Upper lobe of left lung (tissue), 6 donors: ENCODE data around the gene PPFIA4. TPM values are rescaled to one million over a fixed set of nuclear protein-coding genes. Genes with fewer than 3 reads are reported as not detected.
A peak's percentile ranks its signal among the peaks of the same experiment; 100 is the strongest.
"Not testable (repeated sequence)": the region's sequence is repeated elsewhere in the genome, so short reads cannot be mapped to it uniquely, and the experiment has no call there.

Experiments used
- ATAC-seq, 2 donors: fragments of 200-7000 bp; cut with Tn5 transposase; one replicate each; pipeline ENCODE4 v1.9.1; 2022; ENCODE audit warnings: mild to moderate bottlenecking in 2 of 2, moderate library complexity in 2 of 2; ENCODE audit not compliant: low FRiP score in 2 of 2
- DNase-seq, 2 donors: peaks; one replicate each; pipeline ENCODE4 v3.0.0-alpha.2; 2019 to 2020
- H3K27ac ChIP-seq, 4 donors: fragments of 200-600 bp; sonication (generic); one replicate each; pipeline ENCODE4 v1.5.1; 2016 to 2019
- H3K27me3 ChIP-seq, 4 donors: fragments of 200-600 bp; sonication (generic); one replicate each; pipeline ENCODE4 v1.5.1; 2017 to 2019
- H3K36me3 ChIP-seq, 4 donors: fragments of 200-600 bp; sonication (generic); one replicate each; pipeline ENCODE4 v1.5.1; 2016 to 2019
- H3K4me1 ChIP-seq, 4 donors: fragments of 200-600 bp; sonication (generic); one replicate each; pipeline ENCODE4 v1.5.1; 2018 to 2019
- H3K4me3 ChIP-seq, 4 donors: fragments of 200-600 bp; sonication (generic); one replicate each; pipeline ENCODE4 v1.5.1; 2017 to 2019; ENCODE audit warnings: mild to moderate bottlenecking in 2 of 4, moderate library complexity in 1 of 4
- H3K9me3 ChIP-seq, 4 donors: fragments of 200-600 bp; sonication (generic); one replicate each; pipeline ENCODE4 v1.5.1; 2018 to 2019
- EP300 ChIP-seq, 4 donors: sonication (generic); formaldehyde crosslinking; IDR thresholded peaks; one replicate each; pipeline ENCODE4 v1.5.1; 2017; ENCODE audit warnings: antibody characterized with exemption in 4 of 4, control low read depth in 2 of 4
- POLR2A ChIP-seq, 4 donors: fragments of 450-650 bp; IDR thresholded peaks; one replicate each; pipeline ENCODE4 v1.5.1; 2016 to 2017; ENCODE audit warnings: antibody characterized with exemption in 4 of 4, mild to moderate bottlenecking in 2 of 4
- POLR2AphosphoS5 ChIP-seq, 2 donors: sonication (generic); formaldehyde crosslinking; IDR thresholded peaks; one replicate each; pipeline ENCODE4 v1.5.1; 2017; ENCODE audit warnings: antibody characterized with exemption in 2 of 2
- WGBS, 2 donors: methylation state at CpG; one replicate each; pipeline ENCODE4 v1.1.5; 2017 to 2018; 5-methylcytosine and 5-hydroxymethylcytosine counted together
- total RNA-seq, 6 donors: library from RNA; depleted of rRNA in 4 of 6; stranded (reverse); fragments of >200 nt in 4 of 6; gene quantifications; one replicate each; pipeline versions ENCODE4 v1.1.0 to v1.2.1, GENCODE V29; 2016 to 2021
- TF ChIP-seq, protein P1 (sequence below), 6 experiments: fragments of 450-650 bp in 4 of 6; fragments of 200-600 bp in 2 of 6; sonication (generic) in 2 of 6; IDR thresholded peaks; one replicate each; pipeline ENCODE4 v1.5.1; 2016 to 2019; ENCODE audit warnings: antibody characterized with exemption in 6 of 6
- donor health status: DM: no; HTN: no; CAD: no; lungs with moderate emphysema.
- donor health status: DM: no; HTN: yes; CAD: no; lungs with severe emphysema.

PPFIA4 gene
- total RNA-seq, 6 donors from 2014 or later = 0.63 to 9.7 (median 1.6) TPM

DNA sequence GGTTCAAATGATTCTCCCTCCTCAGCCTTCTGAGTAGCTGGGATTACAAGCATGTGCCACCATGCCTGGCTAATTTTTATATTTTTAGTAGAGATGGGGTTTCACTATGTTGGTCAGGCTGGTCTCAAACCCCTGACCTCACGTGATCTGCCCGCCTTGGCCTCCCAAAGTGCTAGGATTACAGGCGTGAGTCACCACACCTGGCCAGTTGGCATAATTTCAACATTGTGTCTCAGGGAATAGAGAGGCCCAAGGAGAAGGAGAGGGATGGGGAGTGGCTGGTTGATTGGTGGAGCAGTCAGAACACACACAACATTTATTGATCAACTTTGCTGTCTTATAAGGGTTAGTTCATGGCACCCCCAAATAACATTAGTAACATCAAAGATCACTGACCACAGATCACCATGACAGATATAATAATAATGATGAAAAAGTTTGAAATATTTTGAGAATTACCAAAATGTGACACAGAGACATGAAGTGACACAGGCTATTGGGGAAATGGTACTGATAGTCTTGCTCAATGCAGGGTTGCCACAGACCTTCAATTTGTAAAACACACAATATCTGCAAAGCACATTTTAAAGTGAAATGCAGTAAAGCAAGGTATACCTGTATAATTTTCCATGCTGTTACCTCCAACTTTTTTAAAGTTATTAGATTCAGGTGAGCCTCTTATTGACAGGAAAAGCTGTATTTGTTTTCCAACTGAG is 43.4 kb upstream of the PPFIA4 start:
- no peaks in the 10 kb centered on the region for H3K27me3 ChIP-seq
- DNase-seq = no peak
- H3K4me1 ChIP-seq = no peaks in the 10 kb centered on the region
- no peak overlapping the region for H3K4me3 ChIP-seq
- no peaks in the 10 kb centered on the region for H3K36me3 ChIP-seq
- H3K27ac ChIP-seq = no peak overlapping the region
- no peak for ATAC-seq
- TF ChIP-seq POLR2AphosphoS5 (IDR thresholded peaks at IDR 0.05) (no peak), POLR2A (IDR thresholded peaks at IDR 0.05) (no peak), EP300 (IDR thresholded peaks at IDR 0.05) (no peak)
- TF ChIP-seq, protein P1, sequence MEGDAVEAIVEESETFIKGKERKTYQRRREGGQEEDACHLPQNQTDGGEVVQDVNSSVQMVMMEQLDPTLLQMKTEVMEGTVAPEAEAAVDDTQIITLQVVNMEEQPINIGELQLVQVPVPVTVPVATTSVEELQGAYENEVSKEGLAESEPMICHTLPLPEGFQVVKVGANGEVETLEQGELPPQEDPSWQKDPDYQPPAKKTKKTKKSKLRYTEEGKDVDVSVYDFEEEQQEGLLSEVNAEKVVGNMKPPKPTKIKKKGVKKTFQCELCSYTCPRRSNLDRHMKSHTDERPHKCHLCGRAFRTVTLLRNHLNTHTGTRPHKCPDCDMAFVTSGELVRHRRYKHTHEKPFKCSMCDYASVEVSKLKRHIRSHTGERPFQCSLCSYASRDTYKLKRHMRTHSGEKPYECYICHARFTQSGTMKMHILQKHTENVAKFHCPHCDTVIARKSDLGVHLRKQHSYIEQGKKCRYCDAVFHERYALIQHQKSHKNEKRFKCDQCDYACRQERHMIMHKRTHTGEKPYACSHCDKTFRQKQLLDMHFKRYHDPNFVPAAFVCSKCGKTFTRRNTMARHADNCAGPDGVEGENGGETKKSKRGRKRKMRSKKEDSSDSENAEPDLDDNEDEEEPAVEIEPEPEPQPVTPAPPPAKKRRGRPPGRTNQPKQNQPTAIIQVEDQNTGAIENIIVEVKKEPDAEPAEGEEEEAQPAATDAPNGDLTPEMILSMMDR (IDR thresholded peaks at IDR 0.05) = no peak
- H3K9me3 ChIP-seq = no peaks in the 10 kb centered on the region
- 76 to 85% methylated on average over 3 of the region's 3 CpGs for WGBS, 2 donors

DNA sequence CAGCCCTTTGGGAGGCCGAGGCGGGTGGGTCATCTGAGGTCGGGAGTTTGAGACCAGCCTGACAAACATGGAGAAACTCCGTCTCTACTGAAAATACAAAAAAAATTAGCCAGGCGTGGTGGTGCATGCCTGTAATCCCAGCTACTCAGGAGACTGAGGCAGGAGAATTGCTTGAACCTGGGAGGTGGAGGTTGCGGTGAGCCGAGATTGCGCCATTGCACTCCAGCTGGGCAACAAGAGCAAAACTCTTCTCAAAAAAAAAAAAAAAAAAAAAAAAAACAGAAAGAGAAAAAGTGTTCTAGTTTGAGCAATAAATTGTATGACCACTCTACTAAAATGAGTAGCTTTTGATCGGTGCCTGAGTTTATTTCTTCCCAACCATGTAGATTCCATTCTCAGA is 40.2 kb upstream of the PPFIA4 start:
- not testable (repeated sequence) for H3K27ac ChIP-seq, H3K4me3 ChIP-seq, H3K4me1 ChIP-seq, DNase-seq, ATAC-seq, H3K9me3 ChIP-seq, H3K27me3 ChIP-seq, H3K36me3 ChIP-seq
- WGBS, 2 donors = 74 to 75% methylated on average over 9 of the region's 9 CpGs

DNA sequence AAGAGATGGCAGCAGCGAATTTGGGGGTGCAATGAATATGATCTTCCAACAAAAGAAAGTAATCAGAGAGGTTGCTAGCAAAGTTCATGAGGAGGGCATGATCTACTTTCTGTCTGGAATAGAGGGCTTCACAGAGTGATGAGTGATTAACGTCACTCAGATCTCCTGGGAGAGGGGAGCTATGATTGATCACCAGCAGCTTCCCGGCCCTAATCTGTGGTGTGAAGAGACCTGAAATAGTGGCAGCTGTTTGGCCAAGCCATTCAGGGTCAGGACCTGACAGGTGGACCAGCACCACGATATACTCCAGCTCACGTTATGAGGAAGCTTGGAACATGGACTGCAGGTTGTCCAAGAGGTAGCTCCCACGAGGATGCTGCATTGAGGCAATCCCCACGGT is 39.0 kb upstream of the PPFIA4 start:
- H3K4me1 ChIP-seq = no peaks in the 10 kb centered on the region
- ATAC-seq = no peak
- no peaks in the 10 kb centered on the region for H3K36me3 ChIP-seq
- WGBS, 2 donors = 71 to 77% methylated on average over 7 of the region's 7 CpGs
- H3K4me3 ChIP-seq = no peak overlapping the region
- H3K27me3 ChIP-seq = no peaks in the 10 kb centered on the region
- TF ChIP-seq, protein P1 (IDR thresholded peaks at IDR 0.05) = no peak
- TF ChIP-seq POLR2AphosphoS5 (IDR thresholded peaks at IDR 0.05) = no peak
- TF ChIP-seq EP300 (IDR thresholded peaks at IDR 0.05) = no peak
- TF ChIP-seq POLR2A (IDR thresholded peaks at IDR 0.05) = no peak
- H3K9me3 ChIP-seq = no peaks in the 10 kb centered on the region
- no peak overlapping the region for H3K27ac ChIP-seq
- no peak for DNase-seq

DNA sequence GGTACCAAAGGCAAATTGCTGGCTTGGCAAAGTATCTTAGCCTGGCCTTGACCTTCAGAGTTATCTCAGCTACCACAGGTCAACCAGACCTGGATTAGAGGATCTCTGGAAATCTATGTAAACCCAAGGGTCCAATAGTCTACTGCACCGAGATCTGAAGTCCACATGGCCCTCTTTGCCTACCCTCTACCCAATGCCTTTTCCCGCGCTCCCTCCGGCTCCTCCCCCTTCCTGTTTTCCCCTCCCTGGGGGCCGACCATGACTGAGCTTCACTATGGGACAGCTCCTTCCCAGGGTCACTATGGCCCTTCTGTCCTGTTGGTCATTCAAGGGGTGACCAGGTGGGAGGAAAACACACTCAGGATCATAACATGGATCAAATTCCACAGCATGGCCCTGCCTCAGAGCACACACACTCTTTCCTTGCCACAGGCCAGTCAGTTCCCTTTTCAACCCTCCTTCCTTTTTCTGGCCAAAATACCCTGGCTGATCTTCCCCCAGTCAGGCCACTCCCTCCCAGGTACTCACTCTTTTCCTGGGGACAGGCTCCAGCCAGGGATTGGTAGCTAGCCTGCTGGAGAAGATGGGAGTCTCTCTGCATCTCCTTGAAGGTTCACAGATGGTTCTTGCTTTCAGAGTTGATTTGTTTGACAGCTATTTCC is 38.2 kb upstream of the PPFIA4 start:
- ATAC-seq (peak in 1 of 2 donors; percentile 40), DNase-seq (no peak)
- Histone ChIP-seq H3K36me3 (no peaks in the 10 kb centered on the region), H3K4me3 (no peak overlapping the region), H3K4me1 (no peaks in the 10 kb centered on the region), H3K9me3 (no peaks in the 10 kb centered on the region), H3K27ac (no peak overlapping the region), H3K27me3 (no peaks in the 10 kb centered on the region)
- WGBS, 2 donors = 64 to 68% methylated on average over 5 of the region's 5 CpGs
- TF ChIP-seq POLR2AphosphoS5 (IDR thresholded peaks at IDR 0.05) (no peak), POLR2A (IDR thresholded peaks at IDR 0.05) (no peak), EP300 (IDR thresholded peaks at IDR 0.05) (no peak)
- TF ChIP-seq, protein P1 (IDR thresholded peaks at IDR 0.05) = no peak

DNA sequence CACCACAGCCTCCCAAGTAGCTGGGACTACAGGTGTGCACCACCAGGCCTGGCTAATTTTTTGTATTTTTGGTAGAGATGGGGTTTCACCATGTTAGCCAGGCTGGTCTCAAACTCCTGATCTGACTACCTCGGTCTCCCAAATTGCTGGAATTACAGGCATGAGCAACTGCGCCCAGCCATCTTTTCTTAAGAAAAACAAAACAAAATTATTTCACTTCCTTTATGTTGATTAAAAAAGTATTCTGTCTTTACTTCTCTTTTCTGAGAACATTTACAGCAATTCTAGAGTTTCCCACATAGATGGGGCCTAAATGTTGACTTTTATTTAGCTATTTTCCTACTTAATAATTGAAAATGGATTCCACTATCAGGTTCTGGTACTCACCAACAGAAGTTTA is 36.4 kb upstream of the PPFIA4 start:
- Histone ChIP-seq H3K4me1 (no peaks in the 10 kb centered on the region), H3K4me3 (no peak overlapping the region), H3K9me3 (no peaks in the 10 kb centered on the region), H3K27ac (no peak overlapping the region), H3K27me3 (no peaks in the 10 kb centered on the region), H3K36me3 (no peaks in the 10 kb centered on the region)
- ATAC-seq (no peak), DNase-seq (no peak)
- TF ChIP-seq POLR2A (IDR thresholded peaks at IDR 0.05) = no peak
- TF ChIP-seq EP300 (IDR thresholded peaks at IDR 0.05) = no peak
- TF ChIP-seq, protein P1 (IDR thresholded peaks at IDR 0.05) = no peak
- TF ChIP-seq POLR2AphosphoS5 (IDR thresholded peaks at IDR 0.05) = no peak
- WGBS, 2 donors = 81 to 82% methylated on average over 2 of the region's 2 CpGs
